Fibroblast of lung (primary cell): ENCODE measurements around the gene NUDT14. TPM values are rescaled to one million over a fixed set of nuclear protein-coding genes. Genes with fewer than 3 reads are reported as not detected.
A peak's percentile ranks its signal among the peaks of the same experiment; 100 is the strongest.

ENCODE experiments used
- DNase-seq, 2 donors: peaks; one replicate each; pipeline versions ENCODE4 v3.0.0 to v3.0.0-alpha.2; 2010; ENCODE audit warnings: low read depth in 2 of 2
- H2AFZ ChIP-seq: 2 replicates; pipeline ENCODE4 v1.5.1; 2012; ENCODE audit warnings: low read length, control low read depth, inconsistent platforms
- H3K27ac ChIP-seq: 2 replicates; pipeline ENCODE4 v1.5.1; 2011; ENCODE audit warnings: low read length, control low read depth; ENCODE audit not compliant: insufficient read depth
- H3K27me3 ChIP-seq: 2 replicates; pipeline ENCODE4 v1.5.1; 2011; ENCODE audit warnings: mild to moderate bottlenecking, low read length; ENCODE audit not compliant: control insufficient read depth, insufficient read depth
- H3K36me3 ChIP-seq: 2 replicates; pipeline ENCODE4 v1.5.1; 2011; ENCODE audit warnings: low read length; ENCODE audit not compliant: control insufficient read depth, insufficient read depth
- H3K4me1 ChIP-seq: 2 replicates; pipeline ENCODE4 v1.5.1; 2011; ENCODE audit warnings: low read length; ENCODE audit not compliant: control insufficient read depth, insufficient read depth; ENCODE audit errors: extremely low read depth
- H3K4me2 ChIP-seq: 2 replicates; pipeline ENCODE4 v1.5.1; 2011; ENCODE audit warnings: low read length, control low read depth; ENCODE audit not compliant: insufficient read depth; ENCODE audit errors: extremely low read depth
- H3K4me3 ChIP-seq, 4 experiments: fragments of 200-600 bp in 1 of 4; sonication (generic) in 1 of 4; replicated peaks in 1 of 4; 2 replicates each; pipeline ENCODE4 v1.5.1; 2011 to 2016; ENCODE audit warnings: low read length in 4 of 4, low read depth in 3 of 4, mild to moderate bottlenecking in 3 of 4, control low read depth in 2 of 4, inconsistent platforms in 1 of 4, mixed read lengths in 1 of 4; ENCODE audit not compliant: insufficient read depth in 1 of 4; ENCODE audit errors: control extremely low read depth in 1 of 4
- H3K79me2 ChIP-seq: 2 replicates; pipeline ENCODE4 v1.5.1; 2012; ENCODE audit warnings: mild to moderate bottlenecking, low read length, inconsistent platforms; ENCODE audit not compliant: control insufficient read depth, insufficient read depth
- H3K9ac ChIP-seq: 2 replicates; pipeline ENCODE4 v1.5.1; 2011; ENCODE audit warnings: mild to moderate bottlenecking, low read length, control low read depth; ENCODE audit not compliant: insufficient read depth
- H3K9me3 ChIP-seq: 2 replicates; pipeline ENCODE4 v1.5.1; 2012; ENCODE audit warnings: low read depth, low read length; ENCODE audit not compliant: control insufficient read depth, insufficient read depth
- H4K20me1 ChIP-seq: 2 replicates; pipeline ENCODE4 v1.5.1; 2011; ENCODE audit warnings: low read length; ENCODE audit not compliant: control insufficient read depth, insufficient read depth; ENCODE audit errors: extremely low read depth
- EZH2 ChIP-seq: IDR thresholded peaks from 2 replicates; pipeline ENCODE4 v1.5.1; 2012; ENCODE audit warnings: low read length, control low read depth, mild to moderate bottlenecking; ENCODE audit errors: missing control alignments
- polyA plus RNA-seq, 2 donors: library from polyadenylated mRNA; depleted of rRNA in 1 of 2; stranded (reverse) in 1 of 2; unstranded in 1 of 2; fragments of >200 nt; gene quantifications; 2 replicates each; pipeline ENCODE4 v1.2.1, GENCODE V29; 2011 to 2012; ENCODE audit warnings: missing spikeins in 1 of 2
- total RNA-seq: library from RNA; depleted of rRNA; stranded (reverse); fragments of >200 nt; gene quantifications from 2 replicates; pipeline ENCODE4 v1.2.1, GENCODE V29; 2014
- TF ChIP-seq, protein P1 (sequence below), 2 donors: IDR thresholded peaks in 1 of 2; conservative IDR thresholded peaks in 1 of 2; 1 replicate in 1 of 2; 2 replicates in 1 of 2; pipeline ENCODE4 v1.5.1; 2011 to 2012; ENCODE audit warnings: low read length in 2 of 2, control low read depth in 1 of 2, inconsistent platforms in 1 of 2, low read depth in 1 of 2, mild to moderate bottlenecking in 1 of 2

The NUDT14 gene
- total and polyA plus RNA-seq, 2 donors (not counting 1 experiment from before 2014, with no cell fraction given), result 6.7 to 14.2 TPM

DNA sequence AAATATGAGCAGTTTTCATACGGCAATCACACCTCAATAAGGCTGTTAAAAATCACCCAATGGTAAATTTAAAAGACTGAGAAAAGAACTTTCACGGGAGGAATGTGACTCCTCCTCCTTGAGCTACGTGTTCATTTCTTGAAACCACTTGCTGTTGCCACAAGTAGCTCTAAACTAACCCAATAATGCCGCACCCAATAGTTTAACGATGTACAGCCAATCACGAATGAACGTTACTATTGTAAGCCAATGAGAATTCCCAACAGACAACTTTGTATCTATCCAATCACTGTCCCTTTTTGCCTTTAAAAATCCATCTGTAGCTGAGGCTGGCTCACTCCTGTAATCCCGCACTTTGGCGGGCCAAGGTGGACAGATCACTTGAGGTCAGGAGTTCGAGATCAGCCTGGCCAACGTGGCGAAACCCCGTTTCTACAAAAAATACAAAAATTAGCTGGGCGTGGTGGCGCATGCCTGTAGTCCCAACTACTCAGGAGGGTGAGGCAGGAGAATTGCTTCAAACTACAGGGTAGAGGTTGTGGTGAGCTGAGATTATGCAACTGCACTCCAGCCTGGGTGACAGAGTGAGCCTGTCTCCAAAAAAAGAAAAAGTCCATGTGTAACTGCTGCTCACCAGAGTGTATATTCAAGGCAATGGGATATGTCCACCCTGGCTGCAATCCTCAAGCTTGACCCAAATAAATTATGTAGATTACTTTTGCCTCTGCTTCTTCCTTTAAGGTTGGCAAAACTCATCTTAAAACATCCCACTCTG, 42.8 kb upstream of the NUDT14 start:
- H3K4me1 ChIP-seq, result no peaks in the 10 kb centered on the region
- no peaks in the 10 kb centered on the region for H4K20me1 ChIP-seq
- no peaks in the 10 kb centered on the region for H3K9me3 ChIP-seq
- no peak overlapping the region for H3K4me2 ChIP-seq
- H3K27me3 ChIP-seq, result no peaks in the 10 kb centered on the region
- peaks cover 12% of the 10 kb centered on the region for H3K36me3 ChIP-seq
- no peak overlapping the region for H3K4me3 ChIP-seq
- no peak for TF ChIP-seq EZH2
- no peak for DNase-seq
- no peak overlapping the region for H3K27ac ChIP-seq
- H3K9ac ChIP-seq, result no peak overlapping the region
- no peak overlapping the region for H2AFZ ChIP-seq
- no peaks in the 10 kb centered on the region for H3K79me2 ChIP-seq

DNA sequence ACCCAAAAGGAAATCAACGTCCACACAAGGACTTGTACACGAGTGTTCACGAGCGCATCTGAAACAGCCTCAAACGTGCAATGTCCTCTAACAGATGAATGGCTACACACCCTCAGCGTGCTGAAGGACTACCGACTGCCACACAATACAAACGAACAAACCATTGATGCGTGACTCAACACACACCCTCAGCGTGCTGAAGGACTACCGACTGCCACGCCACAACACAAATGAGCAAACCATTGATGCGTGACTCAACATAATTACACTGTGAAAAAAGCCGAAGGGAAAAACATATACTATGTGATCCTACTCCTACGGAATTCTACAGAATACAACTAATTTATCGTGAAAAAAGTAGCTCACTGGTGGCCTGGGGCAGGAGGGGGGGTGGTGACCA, 42.1 kb upstream of the NUDT14 start:
- no peak overlapping the region for H2AFZ ChIP-seq
- no peaks in the 10 kb centered on the region for H3K4me1 ChIP-seq
- H3K4me2 ChIP-seq, result no peak overlapping the region
- no peaks in the 10 kb centered on the region for H3K79me2 ChIP-seq
- no peak overlapping the region for H3K4me3 ChIP-seq
- H3K27ac ChIP-seq, result no peak overlapping the region
- no peaks in the 10 kb centered on the region for H4K20me1 ChIP-seq
- no peaks in the 10 kb centered on the region for H3K9me3 ChIP-seq
- H3K9ac ChIP-seq, result no peak overlapping the region
- no peaks in the 10 kb centered on the region for H3K27me3 ChIP-seq
- DNase-seq, result peak in 1 of 2 donors; percentile 77
- TF ChIP-seq EZH2, result no peak
- TF ChIP-seq, protein P1, sequence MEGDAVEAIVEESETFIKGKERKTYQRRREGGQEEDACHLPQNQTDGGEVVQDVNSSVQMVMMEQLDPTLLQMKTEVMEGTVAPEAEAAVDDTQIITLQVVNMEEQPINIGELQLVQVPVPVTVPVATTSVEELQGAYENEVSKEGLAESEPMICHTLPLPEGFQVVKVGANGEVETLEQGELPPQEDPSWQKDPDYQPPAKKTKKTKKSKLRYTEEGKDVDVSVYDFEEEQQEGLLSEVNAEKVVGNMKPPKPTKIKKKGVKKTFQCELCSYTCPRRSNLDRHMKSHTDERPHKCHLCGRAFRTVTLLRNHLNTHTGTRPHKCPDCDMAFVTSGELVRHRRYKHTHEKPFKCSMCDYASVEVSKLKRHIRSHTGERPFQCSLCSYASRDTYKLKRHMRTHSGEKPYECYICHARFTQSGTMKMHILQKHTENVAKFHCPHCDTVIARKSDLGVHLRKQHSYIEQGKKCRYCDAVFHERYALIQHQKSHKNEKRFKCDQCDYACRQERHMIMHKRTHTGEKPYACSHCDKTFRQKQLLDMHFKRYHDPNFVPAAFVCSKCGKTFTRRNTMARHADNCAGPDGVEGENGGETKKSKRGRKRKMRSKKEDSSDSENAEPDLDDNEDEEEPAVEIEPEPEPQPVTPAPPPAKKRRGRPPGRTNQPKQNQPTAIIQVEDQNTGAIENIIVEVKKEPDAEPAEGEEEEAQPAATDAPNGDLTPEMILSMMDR (conservative IDR thresholded peaks at IDR 0.05 in 1 of 2, IDR thresholded peaks at IDR 0.05 in 1 of 2; ENCODE audit: low read depth in 1 of 2, low read length in 2 of 2), result no peak
- H3K36me3 ChIP-seq, result peaks cover 12% of the 10 kb centered on the region

DNA sequence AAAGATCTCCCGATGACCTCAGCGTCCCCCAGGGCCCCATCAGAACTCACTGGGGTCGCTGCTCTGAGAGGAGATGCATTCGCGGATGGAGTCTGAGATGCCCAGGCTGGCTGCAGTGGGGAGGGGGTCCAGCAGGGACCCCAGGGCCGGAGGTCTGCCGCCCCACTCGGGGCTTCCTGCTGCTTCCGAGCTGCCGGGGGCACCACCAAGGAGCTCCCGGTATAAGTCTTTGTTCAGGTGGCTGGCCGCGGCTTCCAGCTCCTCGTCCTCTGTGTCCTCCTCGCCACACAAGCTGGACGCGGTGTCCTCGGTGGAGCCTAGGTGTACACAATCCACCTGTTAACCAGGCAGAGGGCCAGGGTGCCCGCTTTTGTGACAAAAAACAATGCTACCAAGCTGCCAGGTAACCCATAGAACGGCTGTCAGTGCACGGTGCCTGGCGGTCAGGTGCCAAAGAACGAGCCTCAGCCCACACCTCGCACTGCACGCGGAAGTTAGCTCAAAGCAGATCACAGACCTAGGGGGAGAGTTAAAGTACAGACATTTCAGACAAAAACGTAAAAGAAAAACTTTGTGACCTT, 40.6 kb upstream of the NUDT14 start:
- Histone ChIP-seq H3K4me1 (no peaks in the 10 kb centered on the region), H2AFZ (no peak overlapping the region), H3K4me3 (no peak overlapping the region), H3K27ac (no peak overlapping the region), H3K79me2 (no peaks in the 10 kb centered on the region), H3K4me2 (no peak overlapping the region), H3K9ac (no peak overlapping the region), H4K20me1 (no peaks in the 10 kb centered on the region), H3K36me3 (peaks cover 16% of the 10 kb centered on the region), H3K9me3 (no peaks in the 10 kb centered on the region), H3K27me3 (no peaks in the 10 kb centered on the region)
- no peak for DNase-seq
- TF ChIP-seq, protein P1 (conservative IDR thresholded peaks at IDR 0.05 in 1 of 2, IDR thresholded peaks at IDR 0.05 in 1 of 2; ENCODE audit: low read depth in 1 of 2, low read length in 2 of 2), result no peak
- TF ChIP-seq EZH2, result no peak
